A549 (cell line): ENCODE measurements around the gene C6orf132. TPM values are rescaled to one million over a fixed set of nuclear protein-coding genes. Genes with fewer than 3 reads are reported as not detected.

Source experiments
- ATAC-seq, 2 experiments: fragments of 200-7000 bp in 1 of 2; fragments of >200 bp in 1 of 2; cut with Nextera tagmentation in 1 of 2; cut with Tn5 transposase in 1 of 2; 3 replicates each; pipeline versions ENCODE4 v1.8.0 to v1.9.1; 2018 to 2020; ENCODE audit warnings: mild to moderate bottlenecking in 1 of 2, moderate library complexity in 1 of 2
- CTCF ChIA-PET: fragments of 300-600 bp; sonication (Branson Sonifier 250); formaldehyde crosslinking; extraction: SDS; loops from one replicate; lab custom pipeline; 2021; ENCODE audit warnings: antibody characterized with exemption, inconsistent platforms; lab: Yijun Ruan, JAX
- POLR2A ChIA-PET: fragments of 350-600 bp; formaldehyde crosslinking; extraction: SDS; loops from one replicate; lab custom pipeline; 2021; ENCODE audit warnings: antibody characterized with exemption, inconsistent platforms; lab: Yijun Ruan, JAX
- DNase-seq, 2 experiments: peaks; one replicate each; pipeline versions ENCODE4 v3.0.0 to v3.0.0-alpha.2; 2011 to 2016; ENCODE audit warnings: low read depth in 1 of 2, low spot score in 1 of 2
- FAIRE-seq: peaks from 2 replicates; lab custom pipeline; 2011; peaks lifted over from hg19 to GRCh38; lab: Jason Lieb, UNC
- H3K27ac ChIP-seq, 2 experiments: fragments of >200 bp; sonication (Bioruptor Twin); formaldehyde crosslinking; 3 replicates each; pipeline ENCODE4 v1.5.1; 2016 to 2017
- H3K4me1 ChIP-seq: fragments of >200 bp; sonication (Bioruptor Twin); formaldehyde crosslinking; 3 replicates; pipeline ENCODE4 v1.6.1; 2016
- H3K4me2 ChIP-seq: fragments of >200 bp; sonication (Bioruptor Twin); formaldehyde crosslinking; 3 replicates; pipeline ENCODE4 v1.6.1; 2016
- H3K4me3 ChIP-seq: fragments of >200 bp; sonication (Bioruptor Twin); formaldehyde crosslinking; 3 replicates; pipeline ENCODE4 v1.5.1; 2016
- H3K9me3 ChIP-seq: fragments of >200 bp; sonication (Bioruptor Twin); formaldehyde crosslinking; 3 replicates; pipeline ENCODE4 v1.6.1; 2016
- BCL3 ChIP-seq: fragments of >200 bp; sonication (Bioruptor Twin); formaldehyde crosslinking; IDR thresholded peaks from 3 replicates; pipeline ENCODE4 v1.6.1; 2016
- CBX2 ChIP-seq: fragments of 200-600 bp; sonication (generic); IDR thresholded peaks from 2 replicates; pipeline ENCODE4 v1.6.1; 2016; ENCODE audit warnings: low read depth, mild to moderate bottlenecking, borderline replicate concordance
- CEBPB ChIP-seq, 2 experiments: fragments of >200 bp in 1 of 2; sonication (Bioruptor Twin) in 1 of 2; formaldehyde crosslinking in 1 of 2; IDR thresholded peaks; 2 replicates each; pipeline ENCODE4 v1.6.1; 2012 to 2016
- CHD4 ChIP-seq: fragments of 200-600 bp; sonication (generic); IDR thresholded peaks from 2 replicates; pipeline ENCODE4 v1.6.1; 2016; ENCODE audit warnings: antibody characterized with exemption, mild to moderate bottlenecking, borderline replicate concordance
- E2F6 ChIP-seq: IDR thresholded peaks from 2 replicates; pipeline ENCODE4 v1.6.1; 2012; ENCODE audit warnings: low read depth, borderline replicate concordance
- ESRRA ChIP-seq: fragments of 150-350 bp; IDR thresholded peaks from 2 replicates; pipeline ENCODE4 v1.6.1; 2014; ENCODE audit warnings: mild to moderate bottlenecking, low read length, borderline replicate concordance
- HDAC2 ChIP-seq: fragments of 200-600 bp; sonication (generic); IDR thresholded peaks from 2 replicates; pipeline ENCODE4 v1.6.1; 2016
- HEYL ChIP-seq: fragments of 250-450 bp; sonication (Bioruptor Pico); IDR thresholded peaks from 2 replicates; pipeline ENCODE4 v1.8.0; 2021; ENCODE audit warnings: mild to moderate bottlenecking, moderate library complexity
- HOXB5 ChIP-seq: fragments of 250-450 bp; sonication (Bioruptor Pico); IDR thresholded peaks from 2 replicates; pipeline ENCODE4 v1.5.0; 2020; ENCODE audit warnings: mild to moderate bottlenecking, moderate library complexity
- JUN ChIP-seq, 2 experiments: fragments of >200 bp; sonication (Bioruptor Twin); formaldehyde crosslinking; IDR thresholded peaks; 2 replicates in 1 of 2; 3 replicates in 1 of 2; pipeline ENCODE4 v1.6.1; 2016 to 2017
- KDM1A ChIP-seq: fragments of 200-600 bp; sonication (generic); IDR thresholded peaks from 2 replicates; pipeline ENCODE4 v1.6.1; 2016; ENCODE audit warnings: low read depth, mild to moderate bottlenecking
- MAX ChIP-seq: IDR thresholded peaks from 2 replicates; pipeline ENCODE4 v1.6.1; 2012
- PBX3 ChIP-seq: IDR thresholded peaks from 2 replicates; pipeline ENCODE4 v1.6.1; 2012
- PHF8 ChIP-seq: fragments of 200-600 bp; sonication (generic); IDR thresholded peaks from 2 replicates; pipeline ENCODE4 v1.6.1; 2016; ENCODE audit warnings: low read depth, mild to moderate bottlenecking, antibody characterized with exemption, moderate library complexity, borderline replicate concordance
- RCOR1 ChIP-seq: fragments of 150-350 bp; IDR thresholded peaks from 2 replicates; pipeline ENCODE4 v1.6.1; 2014; ENCODE audit warnings: antibody characterized with exemption, low read length, low read depth
- REST ChIP-seq: fragments of 200-600 bp; sonication (generic); IDR thresholded peaks from 2 replicates; pipeline ENCODE4 v1.6.1; 2016; ENCODE audit warnings: antibody characterized with exemption, mild to moderate bottlenecking, moderate library complexity
- RNF2 ChIP-seq: fragments of 200-600 bp; sonication (generic); IDR thresholded peaks from 2 replicates; pipeline ENCODE4 v1.6.1; 2016; ENCODE audit warnings: low read depth, mild to moderate bottlenecking, antibody characterized with exemption, moderate library complexity, borderline replicate concordance
- SMC3 ChIP-seq: fragments of >200 bp; sonication (Bioruptor Twin); formaldehyde crosslinking; IDR thresholded peaks from 3 replicates; pipeline ENCODE4 v1.6.1; 2018; ENCODE audit warnings: inconsistent platforms
- SREBF2 ChIP-seq: fragments of 450-650 bp; IDR thresholded peaks from 2 replicates; pipeline ENCODE4 v1.6.1; 2014; ENCODE audit warnings: mild to moderate bottlenecking, moderate library complexity
- TP53 ChIP-seq: fragments of 250-450 bp; sonication (Bioruptor Pico); IDR thresholded peaks from 2 replicates; pipeline ENCODE4 v1.5.0; 2021; ENCODE audit warnings: mild to moderate bottlenecking, moderate library complexity
- USF2 ChIP-seq: fragments of 450-650 bp; IDR thresholded peaks from 2 replicates; pipeline ENCODE4 v1.6.1; 2014; ENCODE audit warnings: antibody characterized with exemption
- ZFP36 ChIP-seq: fragments of 450-650 bp; IDR thresholded peaks from 2 replicates; pipeline ENCODE4 v1.6.1; 2014; ENCODE audit warnings: borderline replicate concordance; ENCODE audit not compliant: partially characterized antibody
- WGBS: methylation state at CpG from one replicate; pipeline ENCODE4 v1.1.6; 2017; ENCODE audit errors: missing lambda C conversion rate; 5-methylcytosine and 5-hydroxymethylcytosine counted together
- polyA plus RNA-seq, 4 experiments: library from polyadenylated mRNA; depleted of rRNA in 3 of 4; stranded (reverse); fragments of >200 nt; fragmentation: RNase III in 1 of 4; extraction: RNeasy Plus Mini Kit Qiagen cat#74134 plus additional on column Dnase treatment in 1 of 4; gene quantifications; 2 replicates in 3 of 4; 3 replicates in 1 of 4; pipeline ENCODE4 v1.2.3, GENCODE V29; 2011 to 2017

C6orf132 gene
- polyA plus RNA-seq, 2 of the 4 experiments (the other 2 are of a cell fraction) = 0.44 to 1.1 TPM

GRCh38 chr6:42124223-42124836, 18.1 kb downstream of the C6orf132 start:
- Histone ChIP-seq H3K4me2 (no peak overlapping the region), H3K27ac (0 out of 6 replicates have a peak overlapping the region, but pooled peaks of 1 of the 2 experiments have one; percentile 21), H3K9me3 (no peaks in the 10 kb centered on the region), H3K4me3 (no peak overlapping the region), H3K4me1 (peaks cover 29% of the 10 kb centered on the region)
- DNase-seq (no peak), FAIRE-seq (no peak), ATAC-seq (peak in 1 of 2 experiments; percentile 51; a peak in 2 of 6 replicates)
- POLR2A ChIA-PET = interaction anchor here (0.6 kb wide), 1 partner anchor 44 kb away, joined by 3 read pairs; no protein-coding TSS in a partner anchor
- 57% methylated on average over 3 of the region's 9 CpGs for WGBS
- TF ChIP-seq CEBPB (IDR thresholded peaks at IDR 0.05) (no peak), SMC3 (no peak)
- CTCF ChIA-PET = interaction anchor here (1.2 to 1.9 kb wide), 2 partner anchors 12 to 42 kb away, joined by 5 to 6 read pairs; no protein-coding TSS in a partner anchor

- whole genome bisulfite sequencing = 89% methylated on average over 8 of the region's 11 CpGs
- FAIRE-seq (no peak), DNase-seq (no peak)
- peak overlapping the region in 1 of 2 experiments; percentile 48; a peak in 3 of 6 replicates for H3K27ac ChIP-seq
- H3K9me3 ChIP-seq = no peaks in the 10 kb centered on the region
- H3K4me1 ChIP-seq = peaks cover 37% of the 10 kb centered on the region
- TF ChIP-seq E2F6 (no peak), ESRRA (no peak), RNF2 (no peak), USF2 (no peak), PHF8 (no peak), CBX2 (no peak), REST (no peak), MAX (no peak), CHD4 (no peak), PBX3 (no peak), HOXB5 (no peak), ZFP36 (no peak), RCOR1 (no peak), KDM1A (no peak), SREBF2 (no peak), HEYL (no peak), TP53 (CRISPR knock-in tag) (no peak), BCL3 (no peak), HDAC2 (no peak), JUN (IDR thresholded peaks at IDR 0.05) (no peak)
- TF ChIP-seq, all 56 proteins: peak for 0
- ATAC-seq = no peak
- no peak overlapping the region for H3K4me2 ChIP-seq
- ChIA-PET POLR2A (no interaction called here), CTCF (interaction anchor here (1.2 to 1.9 kb wide), 2 partner anchors 13 to 43 kb away, joined by 5 to 6 read pairs; no protein-coding TSS in a partner anchor)
- no peak overlapping the region for H3K4me3 ChIP-seq
Measured at GRCh38 chr6:42123379-42124103, 18.9 kb downstream of the C6orf132 start.
